GM12875 (cell line): ENCODE measurements around the gene MAP3K15.

Experiments
- H3K4me3 ChIP-seq: one replicate; pipeline ENCODE4 v1.5.1; 2011; ENCODE audit warnings: low read depth, low read length, control low read depth
- TF ChIP-seq, protein P1 (sequence below): IDR thresholded peaks from 2 replicates; pipeline ENCODE4 v1.5.1; 2011; ENCODE audit warnings: low read depth, mild to moderate bottlenecking, control low read depth, inconsistent platforms, low read length, moderate library complexity, borderline replicate concordance; ENCODE audit not compliant: insufficient read depth

The MAP3K15 gene

GRCh38 chrX:19539665-19540064 lies 24.4 kb upstream of the MAP3K15 start:
- H3K4me3 ChIP-seq = no peak overlapping the region
- TF ChIP-seq, protein P1, sequence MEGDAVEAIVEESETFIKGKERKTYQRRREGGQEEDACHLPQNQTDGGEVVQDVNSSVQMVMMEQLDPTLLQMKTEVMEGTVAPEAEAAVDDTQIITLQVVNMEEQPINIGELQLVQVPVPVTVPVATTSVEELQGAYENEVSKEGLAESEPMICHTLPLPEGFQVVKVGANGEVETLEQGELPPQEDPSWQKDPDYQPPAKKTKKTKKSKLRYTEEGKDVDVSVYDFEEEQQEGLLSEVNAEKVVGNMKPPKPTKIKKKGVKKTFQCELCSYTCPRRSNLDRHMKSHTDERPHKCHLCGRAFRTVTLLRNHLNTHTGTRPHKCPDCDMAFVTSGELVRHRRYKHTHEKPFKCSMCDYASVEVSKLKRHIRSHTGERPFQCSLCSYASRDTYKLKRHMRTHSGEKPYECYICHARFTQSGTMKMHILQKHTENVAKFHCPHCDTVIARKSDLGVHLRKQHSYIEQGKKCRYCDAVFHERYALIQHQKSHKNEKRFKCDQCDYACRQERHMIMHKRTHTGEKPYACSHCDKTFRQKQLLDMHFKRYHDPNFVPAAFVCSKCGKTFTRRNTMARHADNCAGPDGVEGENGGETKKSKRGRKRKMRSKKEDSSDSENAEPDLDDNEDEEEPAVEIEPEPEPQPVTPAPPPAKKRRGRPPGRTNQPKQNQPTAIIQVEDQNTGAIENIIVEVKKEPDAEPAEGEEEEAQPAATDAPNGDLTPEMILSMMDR = no peak

GRCh38 chrX:19535476-19535875 lies 20.2 kb upstream of the MAP3K15 start:
- H3K4me3 ChIP-seq = no peak overlapping the region
- TF ChIP-seq, protein P1 = no peak

DNA sequence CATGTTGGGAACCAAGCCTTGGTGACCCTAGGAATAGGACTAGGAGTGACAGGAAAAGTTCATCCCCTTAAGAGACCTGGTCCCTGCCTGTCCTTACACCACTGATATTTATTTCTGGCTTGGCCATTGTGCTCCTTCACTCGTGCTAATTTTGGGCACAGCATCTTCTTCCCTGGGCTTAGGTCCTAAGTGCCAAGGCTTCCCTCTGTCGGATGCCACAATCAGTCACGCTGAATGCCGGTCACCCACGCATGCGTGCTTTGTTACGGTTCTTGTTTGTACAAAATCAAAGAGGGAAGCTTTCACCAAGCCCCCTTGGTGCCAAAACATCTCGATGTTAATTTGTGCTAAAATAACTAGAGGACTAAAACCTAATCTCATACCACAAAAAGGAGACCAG lies 17.4 kb upstream of the MAP3K15 start:
- no peak overlapping the region for H3K4me3 ChIP-seq
- TF ChIP-seq, protein P1 = no peak

GRCh38 chrX:19517965-19518364 lies 2.7 kb upstream of the MAP3K15 start:
- no peak overlapping the region for H3K4me3 ChIP-seq
- TF ChIP-seq, protein P1 = no peak

- TF ChIP-seq, protein P1 = peak; percentile 24; the same call in 1 of the 2 replicates
- H3K4me3 ChIP-seq = no peak overlapping the region
Observed at GRCh38 chrX:19515615-19516105, 352 bp upstream of the MAP3K15 start.

DNA sequence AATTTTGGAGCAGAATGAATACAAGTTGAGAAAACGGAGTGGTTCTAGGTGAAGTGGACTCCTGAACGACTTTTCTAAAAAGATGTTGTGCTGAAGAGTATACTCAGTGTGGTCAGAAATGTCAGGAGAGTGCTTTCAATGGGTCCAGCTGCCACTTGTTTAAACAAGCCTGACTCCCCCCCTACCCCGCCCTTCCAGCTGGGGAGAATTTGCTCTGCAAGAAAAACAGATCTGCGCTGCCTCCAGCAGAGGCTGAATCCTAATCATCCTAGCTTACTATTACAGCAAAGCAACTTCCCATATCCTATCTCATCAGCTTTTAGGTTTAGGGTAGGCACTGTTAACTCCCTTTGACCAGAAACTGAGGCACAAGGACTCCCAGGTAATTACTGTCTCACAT lies 1.9 kb downstream of the MAP3K15 start:
- TF ChIP-seq, protein P1 = no peak
- no peak overlapping the region for H3K4me3 ChIP-seq

GRCh38 chrX:19512961-19513360 lies 2.3 kb downstream of the MAP3K15 start:
- no peak overlapping the region for H3K4me3 ChIP-seq
- TF ChIP-seq, protein P1 = no peak
